Activated naive CD8-positive, alpha-beta T cell treated with anti-CD3 and anti-CD28 coated beads, Interleukin-2, amount 10 ng/mL, durations not matched to agents 7 days and 5 days (primary cell): Measurements from ENCODE around the gene PDP2. TPM values are rescaled to one million over a fixed set of nuclear protein-coding genes. Genes with fewer than 3 reads are reported as not detected.

Source experiments
- ATAC-seq: fragments of 150-1000 bp; cut with Tn5 transposase; one replicate; pipeline ENCODE4 v1.10.0; 2021; ENCODE audit warnings: low read depth, moderate library complexity
- POLR2A ChIA-PET: fragments of 350-600 bp; sonication (Branson Sonifier 250); formaldehyde crosslinking; loops from one replicate; lab custom pipeline; 2021; ENCODE audit warnings: antibody characterized with exemption; lab: Charles Lee
- DNase-seq: peaks from one replicate; pipeline ENCODE4 v3.0.0; 2021
- H3K27ac Mint-ChIP-seq: one replicate; pipeline ENCODE4 v1.8.0; 2022; ENCODE audit warnings: mild to moderate bottlenecking, mixed read lengths
- H3K27me3 Mint-ChIP-seq: one replicate; pipeline ENCODE4 v1.8.0; 2022; ENCODE audit warnings: mild to moderate bottlenecking, moderate library complexity, mixed read lengths
- H3K36me3 Mint-ChIP-seq: one replicate; pipeline ENCODE4 v1.8.0; 2021; ENCODE audit warnings: mild to moderate bottlenecking, mixed read lengths
- H3K4me1 Mint-ChIP-seq: one replicate; pipeline ENCODE4 v1.8.0; 2021; ENCODE audit warnings: mixed read lengths
- H3K4me3 Mint-ChIP-seq: one replicate; pipeline ENCODE4 v1.8.0; 2022; ENCODE audit warnings: mild to moderate bottlenecking, moderate library complexity, mixed read lengths
- H3K9me3 Mint-ChIP-seq: one replicate; pipeline ENCODE4 v1.8.0; 2021; ENCODE audit warnings: mixed read lengths
- total RNA-seq, 2 experiments: library from RNA; stranded (reverse); gene quantifications; one replicate each; pipeline ENCODE4 v1.2.3, GENCODE V29; 2021

Gene PDP2
- total RNA-seq, 2 experiments from 2014 or later, result 26.6 TPM

DNA sequence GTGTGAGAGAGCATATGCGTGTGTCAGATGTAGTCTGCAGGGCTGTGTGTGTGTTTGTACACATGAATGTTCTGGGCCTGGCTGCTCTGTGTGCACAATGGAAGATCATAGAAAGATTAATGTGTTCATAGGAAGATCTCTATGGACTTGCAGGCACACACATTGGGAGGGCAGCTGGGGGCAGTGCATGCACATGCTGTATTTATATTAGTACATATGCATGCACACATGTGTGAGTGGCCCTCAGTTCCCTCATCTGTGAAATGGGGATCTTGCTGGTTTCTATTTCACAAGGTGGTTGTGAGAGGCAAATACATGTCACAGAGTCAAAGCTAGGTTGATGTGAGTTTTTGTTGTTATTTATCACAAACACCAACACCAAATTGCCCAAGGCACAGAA, 34.0 kb upstream of the PDP2 start:
- ATAC-seq (no peak), DNase-seq (no peak)
- POLR2A ChIA-PET, result interaction anchor here (0.6 kb wide), 1 partner anchor 22 kb away, joined by 4 read pairs; no protein-coding TSS in a partner anchor
- Mint-ChIP-seq H3K36me3 (no peaks in the 10 kb centered on the region), H3K27me3 (peaks cover 45% of the 10 kb centered on the region), H3K4me1 (peaks cover 17% of the 10 kb centered on the region), H3K9me3 (no peaks in the 10 kb centered on the region), H3K4me3 (no peak overlapping the region), H3K27ac (no peak overlapping the region)

DNA sequence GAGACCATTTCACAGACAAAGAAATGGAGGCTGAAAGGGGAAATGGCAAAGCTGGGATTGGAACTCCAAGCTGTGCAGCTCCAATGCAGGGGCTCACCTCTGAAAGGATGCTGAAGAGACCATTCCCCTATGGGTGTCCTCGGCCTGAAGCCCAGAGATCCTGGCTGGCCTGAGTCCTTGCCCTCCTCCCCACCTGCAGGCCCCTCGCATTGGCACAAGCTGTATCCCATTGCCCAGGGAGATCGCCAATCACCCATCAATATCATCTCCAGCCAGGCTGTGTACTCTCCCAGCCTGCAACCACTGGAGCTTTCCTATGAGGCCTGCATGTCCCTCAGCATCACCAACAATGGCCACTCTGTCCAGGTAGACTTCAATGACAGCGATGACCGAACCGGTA, 33.5 kb upstream of the PDP2 start:
- POLR2A ChIA-PET, result interaction anchor here (0.6 kb wide), 1 partner anchor 21 kb away, joined by 4 read pairs; no protein-coding TSS in a partner anchor
- Mint-ChIP-seq H3K27ac (no peak overlapping the region), H3K27me3 (peaks cover 42% of the 10 kb centered on the region), H3K4me3 (no peak overlapping the region), H3K36me3 (no peaks in the 10 kb centered on the region), H3K9me3 (no peaks in the 10 kb centered on the region), H3K4me1 (peaks cover 17% of the 10 kb centered on the region)
- DNase-seq, result no peak
- ATAC-seq, result no peak

DNA sequence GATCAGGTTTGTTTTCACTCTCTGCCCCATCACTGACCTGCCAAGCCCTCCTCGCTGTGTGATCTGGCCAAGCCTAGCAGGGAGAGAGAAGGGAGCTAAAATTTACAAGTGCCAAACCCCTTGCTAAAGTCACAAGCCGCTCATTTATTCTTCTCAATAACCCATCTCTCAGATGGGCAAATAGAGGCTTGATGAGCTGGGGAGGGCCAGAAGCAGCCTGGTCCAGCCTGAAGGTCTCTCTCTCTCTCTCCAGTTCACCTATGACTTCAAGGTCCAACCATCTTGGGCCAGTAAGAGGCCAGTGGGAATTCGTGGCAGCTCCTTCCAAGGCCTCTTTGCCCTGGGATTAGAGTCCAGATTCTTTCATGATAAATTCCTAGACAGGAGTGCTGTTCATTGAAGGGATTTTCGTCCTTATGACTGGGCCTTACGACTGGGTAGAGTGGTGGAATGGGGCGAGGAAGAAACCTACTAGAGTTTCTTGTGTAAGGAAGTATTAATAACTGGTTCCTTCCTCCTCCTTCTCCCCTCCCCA, 32.7 kb upstream of the PDP2 start:
- peaks cover 17% of the 10 kb centered on the region for H3K4me1 Mint-ChIP-seq
- POLR2A ChIA-PET, result no interaction called here
- ATAC-seq (no peak), DNase-seq (no peak)
- no peaks in the 10 kb centered on the region for H3K36me3 Mint-ChIP-seq
- H3K9me3 Mint-ChIP-seq, result no peaks in the 10 kb centered on the region
- no peak overlapping the region for H3K27ac Mint-ChIP-seq
- H3K27me3 Mint-ChIP-seq, result peaks cover 36% of the 10 kb centered on the region
- no peak overlapping the region for H3K4me3 Mint-ChIP-seq

DNA sequence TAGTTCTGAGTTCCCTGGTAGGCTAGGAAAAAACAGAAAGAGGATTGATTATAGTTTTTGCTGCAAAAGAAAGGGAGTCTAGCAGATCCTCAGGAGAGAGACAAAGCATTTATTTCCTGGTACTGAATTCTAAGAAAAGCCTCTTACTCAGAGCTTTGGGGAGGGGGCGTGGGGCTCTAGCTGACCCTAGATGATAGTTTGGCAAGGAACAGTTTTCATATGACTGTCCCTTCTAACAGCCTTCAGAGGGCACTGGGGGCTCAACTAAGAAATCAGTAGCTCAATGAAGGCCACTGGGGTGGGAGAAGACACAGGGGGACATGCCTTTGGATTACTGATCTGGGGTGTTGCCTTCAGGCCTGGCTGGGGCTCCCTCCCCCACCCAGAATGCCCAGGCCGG, 32.1 kb upstream of the PDP2 start:
- H3K4me1 Mint-ChIP-seq, result peaks cover 19% of the 10 kb centered on the region
- no peak for ATAC-seq
- POLR2A ChIA-PET, result no interaction called here
- H3K9me3 Mint-ChIP-seq, result no peaks in the 10 kb centered on the region
- H3K27ac Mint-ChIP-seq, result peak overlapping the region; percentile 22
- H3K27me3 Mint-ChIP-seq, result peaks cover 30% of the 10 kb centered on the region
- DNase-seq, result no peak
- H3K4me3 Mint-ChIP-seq, result peak overlapping the region; percentile 7
- no peaks in the 10 kb centered on the region for H3K36me3 Mint-ChIP-seq

DNA sequence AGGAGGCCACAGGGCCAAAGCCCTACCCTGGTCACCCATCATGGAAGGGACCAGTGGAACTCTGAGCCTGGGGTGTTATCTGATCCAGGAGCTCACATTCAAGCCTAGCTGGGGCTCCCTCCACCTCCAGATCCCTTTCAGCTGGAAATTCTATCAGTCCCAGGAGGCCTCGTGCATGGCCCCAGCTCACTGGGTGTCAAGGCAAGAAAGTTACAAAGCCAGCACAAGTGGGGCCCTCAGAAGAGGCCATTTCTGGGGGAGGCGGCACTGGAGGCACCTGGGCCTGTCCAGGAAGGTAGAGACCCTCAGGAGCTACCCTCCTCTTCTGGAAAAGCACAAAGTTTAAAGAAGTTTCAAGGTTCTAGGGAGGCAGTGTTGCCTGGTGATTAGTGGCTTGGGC, 31.3 kb upstream of the PDP2 start:
- POLR2A ChIA-PET, result no interaction called here
- Mint-ChIP-seq H3K27me3 (peaks cover 22% of the 10 kb centered on the region), H3K27ac (no peak overlapping the region), H3K4me3 (no peak overlapping the region), H3K36me3 (no peaks in the 10 kb centered on the region), H3K4me1 (peaks cover 16% of the 10 kb centered on the region), H3K9me3 (no peaks in the 10 kb centered on the region)
- ATAC-seq (no peak), DNase-seq (no peak)

DNA sequence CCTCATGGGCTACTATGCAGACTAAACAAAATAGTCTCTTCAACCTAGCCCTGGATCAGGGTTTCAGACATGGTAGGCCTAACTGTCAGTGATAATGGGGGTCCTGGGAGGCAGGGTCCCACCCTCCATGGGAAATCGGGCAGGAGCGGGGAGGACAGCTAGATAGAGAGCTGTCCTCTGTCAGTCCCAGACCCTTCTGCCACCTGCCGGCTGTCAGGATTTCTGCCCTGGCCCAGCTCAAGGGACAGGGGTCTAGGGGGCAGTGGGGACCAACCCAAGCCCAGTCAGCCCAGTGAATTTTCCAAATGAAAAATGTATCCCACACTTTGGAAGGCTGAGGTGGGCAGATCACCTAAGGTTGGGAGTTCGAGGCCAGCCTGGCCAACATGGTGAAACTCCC, 30.8 kb upstream of the PDP2 start:
- Mint-ChIP-seq H3K4me1 (peaks cover 16% of the 10 kb centered on the region), H3K4me3 (no peak overlapping the region), H3K9me3 (no peaks in the 10 kb centered on the region), H3K27me3 (peaks cover 21% of the 10 kb centered on the region), H3K36me3 (no peaks in the 10 kb centered on the region), H3K27ac (no peak overlapping the region)
- no peak for ATAC-seq
- DNase-seq, result no peak
- POLR2A ChIA-PET, result no interaction called here

DNA sequence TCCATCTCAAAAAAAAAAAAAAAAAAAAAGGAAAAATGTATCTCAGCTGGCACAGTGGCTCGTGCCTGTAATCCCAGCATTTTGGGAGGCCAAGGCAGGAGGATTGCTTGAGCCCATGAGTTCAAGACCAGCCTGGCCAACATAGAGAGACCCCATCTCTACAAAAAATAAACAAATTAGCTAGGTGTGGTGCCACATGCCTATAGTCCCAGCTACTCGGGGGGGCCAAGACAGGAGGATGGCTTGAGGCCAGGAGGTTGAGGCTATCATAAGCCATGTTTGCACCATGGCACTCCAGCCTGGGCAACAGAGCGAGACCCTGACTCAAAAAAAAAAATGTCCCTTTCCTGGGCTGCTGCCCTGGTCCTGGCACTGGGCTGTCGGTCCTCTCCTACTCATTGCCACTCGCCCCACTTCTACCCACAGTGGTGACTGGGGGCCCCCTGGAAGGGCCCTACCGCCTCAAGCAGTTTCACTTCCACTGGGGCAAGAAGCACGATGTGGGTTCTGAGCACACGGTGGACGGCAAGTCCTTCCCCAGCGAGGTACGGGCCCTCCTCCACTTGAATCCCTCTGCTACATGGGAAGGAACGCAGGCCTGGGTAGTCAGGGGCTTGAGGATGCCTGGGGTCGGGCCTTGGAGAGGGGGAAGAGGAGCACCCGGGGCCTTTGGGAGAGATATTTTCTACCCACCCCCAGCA, 30.1 kb upstream of the PDP2 start:
- no peak overlapping the region for H3K4me3 Mint-ChIP-seq
- DNase-seq (no peak), ATAC-seq (no peak)
- peaks cover 12% of the 10 kb centered on the region for H3K4me1 Mint-ChIP-seq
- H3K36me3 Mint-ChIP-seq, result no peaks in the 10 kb centered on the region
- H3K9me3 Mint-ChIP-seq, result no peaks in the 10 kb centered on the region
- no peak overlapping the region for H3K27ac Mint-ChIP-seq
- peaks cover 16% of the 10 kb centered on the region for H3K27me3 Mint-ChIP-seq
- POLR2A ChIA-PET, result no interaction called here

DNA sequence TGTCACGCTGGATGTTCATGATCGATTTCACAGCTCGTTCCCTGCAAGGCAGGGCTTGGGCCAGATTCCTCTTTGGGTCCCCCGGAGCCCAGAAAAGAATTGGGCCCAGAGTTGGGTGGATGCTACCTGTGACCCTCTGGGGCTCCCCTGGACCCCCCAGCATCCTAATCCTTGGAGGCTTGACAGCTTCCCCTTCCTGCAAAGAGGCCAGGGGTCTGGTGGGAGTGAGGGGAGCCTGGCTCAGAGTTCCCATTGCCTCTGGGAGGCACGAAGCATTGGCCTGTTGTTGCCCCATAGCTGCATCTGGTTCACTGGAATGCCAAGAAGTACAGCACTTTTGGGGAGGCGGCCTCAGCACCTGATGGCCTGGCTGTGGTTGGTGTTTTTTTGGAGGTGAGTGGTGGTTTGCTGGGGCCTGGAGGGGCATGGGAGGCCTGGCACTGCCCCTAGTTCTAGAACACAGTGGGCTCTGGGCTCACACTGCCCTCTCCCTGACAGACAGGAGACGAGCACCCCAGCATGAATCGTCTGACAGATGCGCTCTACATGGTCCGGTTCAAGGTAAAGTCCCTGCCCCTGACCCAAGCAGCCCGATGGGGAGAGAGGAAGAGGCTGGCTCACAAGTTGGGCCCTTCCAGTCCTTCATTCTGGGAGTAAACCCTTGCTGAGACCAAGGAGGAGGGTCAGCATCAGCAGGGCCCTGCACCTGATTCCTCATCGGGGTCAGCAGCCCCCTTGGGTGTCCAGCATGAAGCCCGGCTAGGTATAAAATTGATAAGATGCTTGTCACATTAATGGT, 28.9 kb upstream of the PDP2 start:
- H3K9me3 Mint-ChIP-seq, result no peaks in the 10 kb centered on the region
- ATAC-seq, result no peak
- H3K27ac Mint-ChIP-seq, result no peak overlapping the region
- DNase-seq, result no peak
- POLR2A ChIA-PET, result no interaction called here
- no peaks in the 10 kb centered on the region for H3K36me3 Mint-ChIP-seq
- no peak overlapping the region for H3K4me3 Mint-ChIP-seq
- H3K4me1 Mint-ChIP-seq, result peaks cover 10% of the 10 kb centered on the region
- H3K27me3 Mint-ChIP-seq, result peaks cover 5% of the 10 kb centered on the region

DNA sequence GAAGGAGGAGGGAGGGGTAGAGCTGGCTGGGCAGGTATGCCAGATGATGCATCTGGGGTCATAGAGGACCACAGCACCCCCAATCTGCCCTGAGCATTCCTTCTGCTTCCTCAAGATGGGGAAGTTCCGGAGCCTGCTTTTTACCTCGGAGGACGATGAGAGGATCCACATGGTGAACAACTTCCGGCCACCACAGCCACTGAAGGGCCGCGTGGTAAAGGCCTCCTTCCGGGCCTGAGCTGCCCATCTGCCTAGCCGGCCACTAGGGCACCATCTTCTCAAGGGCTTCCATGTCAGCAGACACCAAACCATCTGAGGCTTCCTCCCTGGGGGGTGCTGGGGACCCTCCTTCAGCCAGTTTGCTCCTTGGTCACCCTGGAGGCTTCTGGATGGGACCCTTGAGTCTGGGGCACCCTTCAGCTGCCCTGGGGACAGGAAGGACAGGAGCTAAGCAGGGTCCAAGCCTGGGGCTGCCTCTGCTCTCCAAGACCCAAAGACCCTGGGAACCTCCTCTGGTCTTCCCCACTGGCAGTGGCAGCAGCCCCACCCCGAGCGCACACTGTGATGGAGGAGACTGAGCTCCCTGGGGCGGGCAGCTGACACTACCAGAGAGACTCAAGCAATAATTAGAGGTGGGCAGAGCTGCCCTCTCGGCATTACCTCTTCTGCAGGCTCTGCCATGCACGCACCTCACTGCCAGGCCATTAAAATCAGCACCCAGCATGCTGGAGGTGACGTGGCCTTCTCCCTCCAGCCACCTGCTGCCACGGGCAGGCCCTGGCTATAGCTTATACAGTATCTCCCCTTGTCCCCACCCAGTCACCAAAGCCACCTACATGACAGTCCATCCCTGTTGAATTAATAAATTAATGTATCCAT, 26.8 kb upstream of the PDP2 start:
- Mint-ChIP-seq H3K9me3 (no peaks in the 10 kb centered on the region), H3K4me3 (no peak overlapping the region), H3K4me1 (peaks cover 3% of the 10 kb centered on the region), H3K27ac (no peak overlapping the region), H3K27me3 (peaks cover under 1% of the 10 kb centered on the region), H3K36me3 (no peaks in the 10 kb centered on the region)
- DNase-seq (no peak), ATAC-seq (no peak)
- POLR2A ChIA-PET, result interaction anchor here (0.5 kb wide), 1 partner anchor 50 kb away, joined by 3 read pairs; no protein-coding TSS in a partner anchor

DNA sequence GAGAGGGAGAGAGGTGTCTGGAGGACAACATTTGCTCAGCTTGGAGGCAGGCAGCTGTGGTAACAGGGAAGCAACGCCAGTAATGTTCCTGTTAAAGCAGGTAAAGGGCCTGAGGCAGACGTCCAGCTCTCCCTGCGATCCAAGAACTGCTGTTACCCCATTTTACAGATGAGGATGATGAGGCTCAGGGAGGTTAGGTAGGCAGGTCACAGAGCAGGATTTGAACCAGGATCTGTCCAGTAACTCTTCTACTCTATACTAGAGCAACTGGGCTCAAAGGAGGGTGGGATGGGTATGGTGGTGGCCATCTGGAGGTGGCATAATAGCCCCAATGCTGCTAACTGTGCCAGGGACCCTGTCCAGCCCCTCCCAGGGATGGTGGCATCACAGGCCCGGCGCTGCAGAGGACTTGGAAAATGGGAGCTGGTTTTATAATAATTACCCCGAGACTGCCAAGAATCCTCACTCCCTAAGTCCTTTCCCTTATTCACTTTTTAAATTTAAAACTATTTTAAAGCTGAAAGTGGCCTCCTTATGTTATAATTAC, 24.1 kb upstream of the PDP2 start:
- no peak for ATAC-seq
- Mint-ChIP-seq H3K27me3 (no peaks in the 10 kb centered on the region), H3K4me1 (peaks cover 2% of the 10 kb centered on the region), H3K9me3 (no peaks in the 10 kb centered on the region), H3K27ac (no peak overlapping the region), H3K36me3 (no peaks in the 10 kb centered on the region), H3K4me3 (no peak overlapping the region)
- POLR2A ChIA-PET, result interaction anchor here (1.3 kb wide), 1 partner anchor 105 kb away, joined by 3 read pairs; no protein-coding TSS in a partner anchor
- no peak for DNase-seq

DNA sequence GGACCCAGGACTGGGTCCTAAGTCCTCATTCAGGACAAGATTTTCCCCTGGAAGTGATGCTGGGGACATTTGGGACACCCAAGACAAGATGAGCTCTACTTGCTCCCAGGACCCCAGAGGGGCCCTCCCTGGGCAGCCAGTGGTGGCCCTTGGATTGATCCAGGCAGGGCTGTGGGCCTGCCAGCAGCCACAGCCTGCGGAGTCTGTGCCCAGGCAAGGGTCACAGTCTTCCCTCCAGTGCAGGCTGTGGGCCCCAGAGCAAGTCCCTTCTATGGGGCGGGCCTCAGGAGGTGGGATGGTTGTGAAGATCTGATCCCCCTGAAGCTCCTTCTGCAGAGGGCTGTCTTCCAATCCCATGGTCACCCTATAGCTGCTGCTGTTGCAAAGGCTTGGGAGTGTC, 23.5 kb upstream of the PDP2 start:
- Mint-ChIP-seq H3K4me3 (no peak overlapping the region), H3K9me3 (no peaks in the 10 kb centered on the region), H3K27ac (no peak overlapping the region), H3K36me3 (no peaks in the 10 kb centered on the region), H3K4me1 (peaks cover 2% of the 10 kb centered on the region), H3K27me3 (no peaks in the 10 kb centered on the region)
- no peak for ATAC-seq
- POLR2A ChIA-PET, result interaction anchor here (1.3 kb wide), 1 partner anchor 106 kb away, joined by 3 read pairs; no protein-coding TSS in a partner anchor
- DNase-seq, result no peak

DNA sequence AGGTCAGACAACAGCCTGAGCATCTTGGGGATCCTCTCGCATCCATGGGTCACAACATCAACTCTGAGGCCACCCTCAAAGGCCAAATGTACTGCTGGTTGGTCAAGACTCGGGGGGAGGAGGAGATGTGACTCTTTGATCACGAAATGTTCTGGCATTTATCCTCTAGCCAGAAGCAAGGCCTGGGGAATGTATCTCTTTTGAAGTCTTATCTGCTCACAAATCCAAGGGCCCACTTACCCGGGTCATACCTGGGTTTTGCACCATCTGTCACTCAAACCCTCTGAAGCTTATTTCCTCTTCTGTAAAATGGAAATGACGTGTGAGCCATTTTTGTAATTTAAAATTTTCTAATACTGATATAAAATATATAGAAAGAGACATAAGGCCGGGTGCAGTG, 22.9 kb upstream of the PDP2 start:
- H3K9me3 Mint-ChIP-seq, result no peaks in the 10 kb centered on the region
- H3K27me3 Mint-ChIP-seq, result no peaks in the 10 kb centered on the region
- no peak overlapping the region for H3K27ac Mint-ChIP-seq
- DNase-seq (no peak), ATAC-seq (no peak)
- no peaks in the 10 kb centered on the region for H3K36me3 Mint-ChIP-seq
- H3K4me3 Mint-ChIP-seq, result no peak overlapping the region
- peaks cover 2% of the 10 kb centered on the region for H3K4me1 Mint-ChIP-seq
- POLR2A ChIA-PET, result interaction anchor here (1.3 kb wide), 1 partner anchor 107 kb away, joined by 3 read pairs; no protein-coding TSS in a partner anchor
